ENCODE measurements around the gene CD28. TPM values are rescaled to one million over a fixed set of nuclear protein-coding genes. Genes with fewer than 3 reads are reported as not detected.
"Not testable (repeated sequence)": the region's sequence is repeated elsewhere in the genome, so short reads cannot be mapped to it uniquely, and the experiment has no call there.

The CD28 gene
- total and polyA plus RNA-seq, 4 donors = 0.14 to 3.0 (median 0.92) TPM

GRCh38 chr2:203774760-203775159, 68.3 kb downstream of the CD28 start:
- WGBS, 2 donors = 70 to 82% methylated on average over 9 of the region's 9 CpGs
- no peaks in the 10 kb centered on the region for H3K4me1 ChIP-seq (ENCODE audit: control insufficient read depth in 5 of 5, insufficient read depth in 5 of 5, low read length in 5 of 5)
- H3K27ac ChIP-seq (ENCODE audit: low read depth in 1 of 2, low read length in 1 of 2) = no peak overlapping the region
- H3K4me3 ChIP-seq = no peak overlapping the region
- no peak overlapping the region for H3K9ac ChIP-seq (ENCODE audit: insufficient read depth in 1 of 2, low read length in 2 of 2)
- TF ChIP-seq CTCF (IDR thresholded peaks at IDR 0.05; ENCODE audit: control extremely low read depth, extremely low read depth) = no peak
- ATAC-seq (ENCODE audit: insufficient read depth, low FRiP score) (no peak), DNase-seq (no peak)
- no peaks in the 10 kb centered on the region for H3K27me3 ChIP-seq (ENCODE audit: control insufficient read depth in 3 of 3, insufficient read depth in 3 of 3, low read length in 2 of 3)
- H3K9me3 ChIP-seq (ENCODE audit: control insufficient read depth in 4 of 4, insufficient read depth in 3 of 4, low read length in 3 of 4) = no peaks in the 10 kb centered on the region
- no peaks in the 10 kb centered on the region for H3K36me3 ChIP-seq (ENCODE audit: control insufficient read depth in 4 of 4, insufficient read depth in 4 of 4, low read length in 4 of 4)

- no peak overlapping the region for H3K4me3 ChIP-seq
- ATAC-seq (ENCODE audit: insufficient read depth, low FRiP score) (no peak), DNase-seq (no peak)
- H3K27ac ChIP-seq (ENCODE audit: low read depth in 1 of 2, low read length in 1 of 2) = no peak overlapping the region
- H3K9ac ChIP-seq (ENCODE audit: insufficient read depth in 1 of 2, low read length in 2 of 2) = no peak overlapping the region
- H3K9me3 ChIP-seq (ENCODE audit: control insufficient read depth in 4 of 4, insufficient read depth in 3 of 4, low read length in 3 of 4) = no peaks in the 10 kb centered on the region
- no peak for TF ChIP-seq CTCF (IDR thresholded peaks at IDR 0.05; ENCODE audit: control extremely low read depth, extremely low read depth)
- no peaks in the 10 kb centered on the region for H3K36me3 ChIP-seq (ENCODE audit: control insufficient read depth in 4 of 4, insufficient read depth in 4 of 4, low read length in 4 of 4)
- H3K4me1 ChIP-seq (ENCODE audit: control insufficient read depth in 5 of 5, insufficient read depth in 5 of 5, low read length in 5 of 5) = no peaks in the 10 kb centered on the region
- no peaks in the 10 kb centered on the region for H3K27me3 ChIP-seq (ENCODE audit: control insufficient read depth in 3 of 3, insufficient read depth in 3 of 3, low read length in 2 of 3)
- WGBS, 2 donors = 93 to 95% methylated on average over 1 of the region's 1 CpG
Measured at GRCh38 chr2:203775684-203776083, 69.2 kb downstream of the CD28 start.

GRCh38 chr2:203777030-203777429, 70.6 kb downstream of the CD28 start:
- ATAC-seq (ENCODE audit: insufficient read depth, low FRiP score) = no peak

GRCh38 chr2:203779477-203780073, 73.1 kb downstream of the CD28 start:
- WGBS, 2 donors = 86 to 87% methylated on average over 4 of the region's 4 CpGs
- H3K4me3 ChIP-seq; H3K27me3 ChIP-seq (ENCODE audit: control insufficient read depth in 3 of 3, insufficient read depth in 3 of 3, low read length in 2 of 3); H3K9ac ChIP-seq (ENCODE audit: insufficient read depth in 1 of 2, low read length in 2 of 2); H3K27ac ChIP-seq (ENCODE audit: low read depth in 1 of 2, low read length in 1 of 2); DNase-seq; H3K9me3 ChIP-seq (ENCODE audit: control insufficient read depth in 4 of 4, insufficient read depth in 3 of 4, low read length in 3 of 4); H3K36me3 ChIP-seq (ENCODE audit: control insufficient read depth in 4 of 4, insufficient read depth in 4 of 4, low read length in 4 of 4); ATAC-seq (ENCODE audit: insufficient read depth, low FRiP score): not testable (repeated sequence)
- H3K4me1 ChIP-seq (ENCODE audit: control insufficient read depth in 5 of 5, insufficient read depth in 5 of 5, low read length in 5 of 5) = peaks cover 0 to 11% (median 5%) of the 10 kb centered on the region in 5 donors

More at GRCh38 chr2:203777030-203777429, 70.6 kb downstream of the CD28 start:
- Histone ChIP-seq H3K9me3 (ENCODE audit: control insufficient read depth in 4 of 4, insufficient read depth in 3 of 4, low read length in 3 of 4) (no peaks in the 10 kb centered on the region), H3K4me1 (ENCODE audit: control insufficient read depth in 5 of 5, insufficient read depth in 5 of 5, low read length in 5 of 5) (no peaks in the 10 kb centered on the region), H3K27ac (ENCODE audit: low read depth in 1 of 2, low read length in 1 of 2) (no peak overlapping the region), H3K27me3 (ENCODE audit: control insufficient read depth in 3 of 3, insufficient read depth in 3 of 3, low read length in 2 of 3) (no peaks in the 10 kb centered on the region), H3K36me3 (ENCODE audit: control insufficient read depth in 4 of 4, insufficient read depth in 4 of 4, low read length in 4 of 4) (no peaks in the 10 kb centered on the region), H3K9ac (ENCODE audit: insufficient read depth in 1 of 2, low read length in 2 of 2) (no peak overlapping the region), H3K4me3 (no peak overlapping the region)
- TF ChIP-seq CTCF (IDR thresholded peaks at IDR 0.05; ENCODE audit: control extremely low read depth, extremely low read depth) = no peak
- no peak for DNase-seq
- 68 to 74% methylated on average over 5 of the region's 5 CpGs for WGBS, 2 donors
